Activated T-cell treated with anti-CD3 and anti-CD28 coated beads, Interleukin-2, amount 50 U/mL, for 1 hour (primary cell): ENCODE measurements around the gene INPP1.

ENCODE experiments used
- DNase-seq: peaks from one replicate; pipeline ENCODE4 v3.0.0-alpha.2; 2020

INPP1 gene

DNA sequence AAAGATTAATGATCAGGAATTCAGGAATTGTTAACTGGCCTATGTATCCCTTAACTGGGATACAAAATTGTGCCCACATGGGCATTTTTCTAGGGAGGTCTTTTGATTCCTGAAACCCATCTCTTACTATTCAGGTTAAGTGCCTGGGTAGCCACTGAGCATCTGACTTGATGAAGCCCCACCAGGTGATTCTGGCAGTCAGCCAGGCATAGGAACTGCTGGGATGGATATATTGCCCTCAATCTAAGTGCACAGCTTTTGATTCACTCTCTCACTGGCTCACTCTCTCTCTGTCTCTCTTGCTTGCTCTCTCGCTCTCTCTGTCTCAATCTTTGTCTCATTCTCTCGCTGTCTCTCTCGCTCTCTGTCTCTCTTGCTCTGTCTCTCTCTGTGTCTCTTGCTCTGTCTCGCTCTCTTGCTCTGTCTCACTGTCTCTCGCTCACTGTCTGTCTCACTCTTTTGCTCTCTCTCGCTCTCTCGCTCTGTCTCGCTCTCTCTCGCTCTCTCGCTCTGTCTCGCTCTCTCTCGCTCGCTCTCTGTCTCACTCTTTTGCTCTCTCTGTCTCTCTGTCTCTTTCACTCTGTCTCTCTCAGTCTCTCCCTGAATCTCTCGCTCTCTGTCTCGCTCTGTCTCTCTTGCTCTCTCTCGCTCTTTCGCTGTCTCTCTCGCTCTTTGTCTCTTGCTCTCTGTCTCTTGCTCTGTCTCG is 22.3 kb downstream of the INPP1 start:
- no peak for DNase-seq

DNA sequence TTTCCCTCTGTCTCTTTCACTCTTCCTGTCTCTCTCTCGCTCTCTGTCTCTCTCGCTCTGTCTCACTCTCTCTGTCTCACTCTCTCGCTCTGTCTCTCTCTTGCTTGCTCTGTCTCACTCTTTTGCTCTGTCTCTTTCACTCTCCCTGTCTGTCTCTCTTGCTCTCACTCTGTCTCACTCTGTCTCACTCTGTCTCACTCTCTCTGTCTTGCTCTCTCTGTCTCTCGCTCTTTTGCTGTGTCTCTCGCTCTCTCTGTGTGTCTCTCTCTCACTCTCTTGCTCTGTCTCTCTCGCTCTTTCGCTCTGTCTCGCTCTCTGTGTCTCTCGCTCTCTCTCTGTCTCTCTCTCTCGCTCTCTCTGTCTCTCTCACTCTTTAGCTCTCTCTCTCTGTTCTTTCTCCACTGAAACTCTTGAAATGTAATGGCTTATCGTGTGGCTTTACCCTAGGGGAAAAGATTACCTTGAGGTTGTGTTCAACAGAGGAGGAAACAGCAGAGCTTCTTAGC is 22.9 kb downstream of the INPP1 start:
- no peak for DNase-seq

DNA sequence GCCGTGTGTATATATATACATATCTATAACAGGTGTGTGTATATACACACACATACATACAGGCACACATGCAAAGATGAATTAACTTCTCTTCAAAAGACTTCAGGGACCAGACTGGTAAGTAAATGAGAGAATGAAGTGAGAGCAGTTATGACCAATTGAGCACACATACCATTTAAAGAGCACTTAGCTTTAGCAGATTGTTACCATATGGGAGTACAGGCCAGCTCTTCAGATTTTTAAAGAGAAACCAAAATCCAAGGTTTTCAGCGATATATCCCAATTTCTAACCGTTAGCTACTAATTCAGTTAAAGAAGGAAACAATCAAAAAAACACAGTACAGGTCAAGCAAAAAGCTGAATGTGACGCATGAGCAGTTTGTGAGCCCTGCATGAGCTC is 23.7 kb downstream of the INPP1 start:
- DNase-seq, result no peak

- no peak for DNase-seq
Observed at GRCh38 chr2:190369635-190370034, 26.2 kb downstream of the INPP1 start.

- no peak for DNase-seq
Observed at GRCh38 chr2:190376083-190376482, 32.7 kb downstream of the INPP1 start.

DNA sequence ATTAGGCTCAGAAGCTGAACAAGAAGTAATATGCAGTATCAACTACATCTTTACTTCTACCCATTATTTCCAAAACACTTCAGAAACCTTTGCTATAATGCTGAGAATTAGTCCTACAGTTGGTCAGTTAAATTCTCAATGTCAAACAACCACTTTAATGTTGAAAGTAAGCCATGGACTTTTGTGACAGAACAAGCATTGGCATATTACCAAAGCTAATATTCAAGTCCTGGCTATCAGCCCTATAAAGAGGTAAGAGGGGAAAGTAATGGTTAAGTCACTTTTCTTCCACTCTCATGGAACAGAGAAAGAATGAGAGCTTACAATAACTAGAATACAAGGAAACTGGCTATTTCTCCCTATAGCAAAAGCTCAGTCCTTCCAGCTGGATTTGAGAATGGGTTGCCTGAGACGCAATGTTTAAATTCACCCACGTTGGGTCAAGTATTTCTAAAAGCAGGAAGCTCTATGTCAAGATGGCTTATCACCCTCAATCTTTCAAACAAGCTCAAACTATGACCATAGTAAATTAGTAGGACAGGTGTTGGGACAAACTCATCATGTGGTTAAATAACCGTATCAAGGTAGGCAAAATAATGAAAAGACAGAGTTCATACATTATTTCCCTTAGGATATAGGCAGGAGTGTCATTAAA is 33.3 kb downstream of the INPP1 start:
- DNase-seq, result no peak

DNA sequence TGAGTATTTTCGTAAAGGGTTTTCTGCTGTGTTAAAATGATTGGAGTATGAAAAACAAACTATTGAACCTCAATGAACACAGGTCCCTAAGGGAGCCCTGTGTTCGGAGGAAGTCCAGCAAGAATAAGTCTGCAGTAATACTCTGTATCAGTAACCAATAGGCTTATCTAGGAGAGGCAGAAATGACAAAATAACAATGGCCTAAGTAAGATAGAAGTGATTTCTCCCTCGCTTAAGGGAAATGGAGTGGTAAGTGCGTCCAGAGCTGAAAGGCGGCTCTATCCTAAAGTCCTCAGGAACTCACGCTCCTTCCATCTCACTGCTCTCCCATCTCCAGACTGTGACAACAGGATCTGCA is 35.5 kb downstream of the INPP1 start:
- no peak for DNase-seq

DNA sequence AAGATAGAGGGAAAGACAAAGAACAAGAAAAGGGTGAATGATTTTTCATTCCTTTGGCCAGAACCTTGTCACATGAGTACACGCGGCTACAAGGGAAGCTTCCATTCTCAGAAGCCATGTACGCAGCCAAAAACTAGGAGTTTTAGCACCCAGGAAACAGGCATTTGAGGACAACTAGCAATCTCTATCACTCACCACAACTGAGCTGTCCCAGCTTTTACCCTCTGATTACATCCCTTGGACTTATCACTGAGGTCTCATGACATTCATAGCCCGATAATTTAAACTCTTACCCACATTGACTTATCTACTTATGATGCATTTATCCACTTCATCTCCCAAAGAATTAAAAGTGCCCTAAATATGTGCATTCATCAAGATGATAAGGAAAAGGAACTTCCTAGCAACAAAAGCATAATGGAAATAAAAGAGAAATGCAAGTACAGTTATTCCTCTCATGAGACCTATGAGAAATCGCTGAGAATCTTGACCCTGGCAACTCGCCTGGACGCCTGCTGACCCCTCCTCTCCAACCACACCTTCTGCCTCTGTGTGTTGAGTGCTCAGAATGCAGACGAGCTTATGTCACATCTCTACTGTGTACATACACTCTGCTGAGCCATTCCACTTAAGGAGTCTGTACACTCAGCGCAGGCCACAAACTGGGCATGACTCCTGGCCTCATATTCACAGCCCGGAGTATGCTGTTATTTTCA is 36.0 kb downstream of the INPP1 start:
- DNase-seq, result no peak

GRCh38 chr2:190380962-190381412 is 37.6 kb downstream of the INPP1 start:
- no peak for DNase-seq

DNA sequence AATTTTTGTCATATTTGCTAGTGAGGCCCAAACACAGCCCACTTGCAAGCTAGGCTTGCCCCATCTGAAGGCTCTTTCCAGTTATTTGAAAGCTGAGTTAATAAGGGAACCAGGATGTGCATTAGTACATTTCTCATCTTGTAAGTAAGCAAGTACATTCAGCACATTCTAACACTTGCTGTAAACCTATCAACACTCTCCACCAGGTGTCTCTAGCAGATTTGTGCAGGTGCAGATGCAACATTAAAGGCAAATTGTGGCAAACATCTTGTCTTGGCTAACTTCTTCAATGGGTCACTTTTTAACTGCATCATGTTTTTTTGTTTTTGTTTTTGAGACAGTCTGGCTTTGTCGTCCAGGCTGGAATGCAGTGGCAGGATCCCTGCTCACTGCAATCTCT is 39.5 kb downstream of the INPP1 start:
- DNase-seq, result no peak

DNA sequence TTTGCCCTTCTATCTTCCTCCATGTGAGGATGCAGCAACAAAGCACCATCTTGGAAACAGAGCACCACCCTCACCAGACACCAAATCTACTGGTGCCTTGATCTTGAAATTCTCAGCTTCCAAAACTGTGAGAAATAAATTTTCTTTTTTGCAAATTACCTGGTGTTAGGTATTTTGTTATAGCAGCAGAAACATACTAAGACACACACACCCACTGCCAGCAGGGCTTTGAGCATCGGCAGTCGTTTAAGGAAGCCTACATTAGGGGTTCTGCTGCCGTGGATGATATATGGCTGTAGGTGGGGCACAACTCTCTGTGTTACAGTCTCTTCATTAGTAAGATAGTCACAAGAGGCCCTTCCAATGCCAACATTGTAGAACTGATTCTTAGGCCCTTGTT is 44.0 kb downstream of the INPP1 start:
- no peak for DNase-seq

GRCh38 chr2:190396271-190396670 is 52.9 kb downstream of the INPP1 start:
- DNase-seq, result no peak

- DNase-seq, result no peak
Observed at GRCh38 chr2:190402986-190403603, 59.7 kb downstream of the INPP1 start.

DNA sequence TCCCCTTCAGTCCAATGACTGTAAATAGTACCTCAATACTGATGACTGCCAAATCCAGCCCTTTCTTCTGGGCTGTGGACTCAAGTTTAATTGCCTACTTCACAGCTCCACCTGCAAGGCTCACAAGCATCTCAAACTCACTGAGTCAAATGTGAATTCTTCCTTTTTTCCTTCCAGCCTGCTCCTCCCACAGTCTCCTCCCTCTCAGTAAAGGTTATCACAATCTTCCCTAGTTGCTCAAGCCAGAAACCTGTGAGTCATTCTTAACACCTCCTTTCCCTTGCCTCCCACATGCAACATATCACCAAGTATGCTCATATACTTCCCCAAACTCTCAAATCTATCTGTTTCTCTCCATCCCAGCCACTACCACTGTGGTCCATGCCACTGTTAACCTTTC is 61.1 kb downstream of the INPP1 start:
- DNase-seq, result no peak

DNA sequence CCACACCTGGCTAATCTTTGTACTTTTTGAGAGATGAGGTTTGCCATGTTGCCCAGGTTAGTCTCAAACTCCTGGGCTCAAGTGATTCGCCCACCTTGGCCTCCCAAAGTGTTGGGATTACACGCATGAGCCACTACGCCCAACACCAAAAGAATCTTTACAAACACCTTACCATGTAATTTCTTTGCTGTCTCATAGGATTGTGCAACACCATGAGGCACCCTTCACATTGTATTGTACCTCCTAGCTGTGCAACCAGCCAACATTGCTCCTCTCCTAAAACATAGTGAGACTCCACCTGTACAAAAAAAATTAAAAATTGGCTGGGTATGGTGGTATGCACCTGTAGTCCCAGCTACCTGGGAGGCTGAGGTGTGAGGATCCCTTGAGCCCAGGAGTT is 61.7 kb downstream of the INPP1 start:
- no peak for DNase-seq

DNA sequence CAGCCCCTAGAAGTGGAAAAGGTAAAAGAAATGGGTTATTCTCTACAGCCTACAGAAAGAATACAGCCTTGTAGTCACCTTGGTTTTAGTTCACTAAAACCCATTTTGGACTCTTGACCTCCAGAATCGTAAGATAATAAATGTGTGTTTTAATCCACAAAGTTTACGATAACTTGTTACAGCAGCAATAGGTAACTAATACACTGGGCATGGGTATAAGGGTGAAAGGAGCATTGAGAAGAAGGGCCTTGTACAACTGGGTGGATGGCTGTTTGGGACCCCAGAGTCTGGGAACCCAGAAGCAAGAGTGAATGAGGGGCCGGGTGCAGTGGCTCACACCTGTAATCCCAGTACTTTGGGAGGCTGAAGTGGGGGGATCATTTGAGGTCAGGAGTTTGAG is 62.6 kb downstream of the INPP1 start:
- DNase-seq, result no peak

DNA sequence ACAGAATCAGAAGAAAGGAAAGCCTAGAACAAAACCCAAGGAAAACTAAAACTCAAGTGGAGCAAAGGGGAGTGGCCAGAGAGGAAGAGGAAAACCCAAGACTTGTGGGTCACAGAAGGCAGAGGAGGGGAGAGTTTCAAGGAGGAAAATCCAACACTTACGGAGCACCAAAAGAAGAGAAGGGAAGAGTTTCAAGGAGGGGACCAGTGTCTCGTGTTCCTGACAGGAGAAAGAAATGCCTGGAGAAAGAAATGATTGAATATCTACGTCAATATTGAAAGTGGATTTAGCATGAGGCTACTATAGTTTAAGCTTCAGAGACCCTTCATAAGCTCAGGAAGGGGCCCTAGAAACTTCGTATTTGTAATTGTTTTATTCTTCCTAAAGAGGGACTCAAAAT is 63.4 kb downstream of the INPP1 start:
- no peak for DNase-seq

GRCh38 chr2:190407246-190407661 is 63.9 kb downstream of the INPP1 start:
- no peak for DNase-seq

- DNase-seq, result peak; percentile 75
Observed at GRCh38 chr2:190407662-190408537, 64.5 kb downstream of the INPP1 start, which contains the start of gene MFSD6. Gene MFSD6 (plus strand): TSS chr2:190408355. CDS start chr2:190436030, 27,675 bp downstream.

DNA sequence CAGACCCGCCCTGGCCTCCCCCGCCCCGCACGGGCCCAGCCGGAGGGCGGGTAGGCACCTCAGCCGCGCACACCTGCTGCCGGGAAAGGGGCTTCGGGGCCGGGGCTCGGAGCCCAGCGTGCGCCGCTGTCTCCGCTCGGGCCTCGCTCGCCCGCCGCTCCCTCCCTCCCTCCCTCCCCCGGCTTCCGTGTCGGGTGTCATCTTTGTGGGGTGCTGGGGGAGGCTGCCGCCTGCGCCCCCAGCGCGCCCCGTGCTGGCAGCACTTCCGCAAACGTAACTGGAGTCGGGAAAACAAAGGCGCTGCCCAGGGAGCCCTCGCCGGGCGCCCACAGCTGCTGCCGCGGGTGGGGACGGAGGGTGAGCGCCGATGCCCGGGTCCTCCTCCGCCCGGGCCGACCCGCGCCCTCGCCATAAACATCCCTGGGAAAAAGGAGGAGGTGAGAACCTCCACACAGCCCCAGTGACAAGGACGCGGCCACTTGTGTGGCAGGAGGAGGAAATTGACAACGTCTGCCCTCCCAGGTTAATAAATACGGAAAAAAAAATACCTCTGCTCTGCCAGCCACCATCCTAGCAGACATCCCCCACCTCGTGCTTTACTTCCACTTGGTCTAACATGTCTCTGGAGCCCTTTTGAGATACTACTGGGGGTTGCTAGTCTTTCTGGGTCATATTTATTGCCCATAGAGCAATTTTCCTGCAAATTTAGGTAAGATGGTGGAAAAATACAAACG is 65.3 kb downstream of the INPP1 start:
- peak; percentile 83 for DNase-seq

- no peak for DNase-seq
Observed at GRCh38 chr2:190409616-190410015, 66.2 kb downstream of the INPP1 start.

- DNase-seq, result no peak
Observed at GRCh38 chr2:190410166-190410565, 66.8 kb downstream of the INPP1 start.
